ENCODE measurements around the gene TRAF3IP1. TPM values are rescaled to one million over a fixed set of nuclear protein-coding genes. Genes with fewer than 3 reads are reported as not detected.

The TRAF3IP1 gene
- total RNA-seq, 1 experiment from 2014 or later: 8.2 TPM

DNA sequence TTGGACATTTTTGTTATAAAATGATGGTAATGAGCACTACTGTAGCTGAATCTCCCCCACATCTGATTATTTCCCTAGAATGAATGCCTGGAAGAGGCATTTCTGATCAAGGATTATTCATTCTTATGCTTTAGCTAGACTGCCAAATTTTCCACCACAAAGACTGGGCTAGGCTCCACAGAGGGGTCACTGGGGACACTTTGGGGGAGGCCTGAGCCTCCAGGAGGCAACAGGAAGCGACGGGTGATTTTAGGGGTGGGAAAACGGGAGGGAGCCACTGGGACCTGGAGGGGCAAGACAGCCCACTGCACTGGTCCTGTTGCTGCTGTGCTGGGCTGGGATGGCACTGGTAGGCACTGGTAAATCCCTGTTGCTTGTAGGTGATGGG, 104.0 kb downstream of the TRAF3IP1 start:
- Histone ChIP-seq H3K9ac (ENCODE audit: low read length) (no peak overlapping the region), H3K4me1 (ENCODE audit: insufficient read depth, low read length) (peaks cover 19% of the 10 kb centered on the region), H3K9me2 (replicated peaks; ENCODE audit: low read length) (no peaks in the 10 kb centered on the region), H3K9me3 (ENCODE audit: low read length) (no peaks in the 10 kb centered on the region), H3K27me3 (ENCODE audit: low read length) (no peaks in the 10 kb centered on the region), H3K79me2 (ENCODE audit: low read length) (peaks cover 23% of the 10 kb centered on the region), H3K4me2 (ENCODE audit: low read length) (no peak overlapping the region), H3K4me3 (ENCODE audit: low read length) (no peak overlapping the region), H3K27ac (ENCODE audit: low read length) (no peak overlapping the region), H4K20me1 (ENCODE audit: low read length) (no peaks in the 10 kb centered on the region), H3F3A (ENCODE audit: low read length, unreplicated experiment) (no peaks in the 10 kb centered on the region), H3K36me3 (ENCODE audit: low read depth, low read length) (no peaks in the 10 kb centered on the region), H2AFZ (ENCODE audit: low read length) (no peak overlapping the region)
- intact Hi-C loops (cut with micrococcal nuclease): no loop called here
- ATAC-seq (no peak), DNase-seq (no peak)
- CTCF ChIA-PET: no interaction called here
- POLR2A ChIA-PET (ENCODE audit: unreplicated experiment): no interaction called here
- TF ChIP-seq EZH2 (IDR thresholded peaks at IDR 0.05; ENCODE audit: low read length, unreplicated experiment) (no peak), EZH2phosphoT487 (IDR thresholded peaks at IDR 0.05; ENCODE audit: borderline replicate concordance, low read length) (no peak)
- TF ChIP-seq, protein P1, sequence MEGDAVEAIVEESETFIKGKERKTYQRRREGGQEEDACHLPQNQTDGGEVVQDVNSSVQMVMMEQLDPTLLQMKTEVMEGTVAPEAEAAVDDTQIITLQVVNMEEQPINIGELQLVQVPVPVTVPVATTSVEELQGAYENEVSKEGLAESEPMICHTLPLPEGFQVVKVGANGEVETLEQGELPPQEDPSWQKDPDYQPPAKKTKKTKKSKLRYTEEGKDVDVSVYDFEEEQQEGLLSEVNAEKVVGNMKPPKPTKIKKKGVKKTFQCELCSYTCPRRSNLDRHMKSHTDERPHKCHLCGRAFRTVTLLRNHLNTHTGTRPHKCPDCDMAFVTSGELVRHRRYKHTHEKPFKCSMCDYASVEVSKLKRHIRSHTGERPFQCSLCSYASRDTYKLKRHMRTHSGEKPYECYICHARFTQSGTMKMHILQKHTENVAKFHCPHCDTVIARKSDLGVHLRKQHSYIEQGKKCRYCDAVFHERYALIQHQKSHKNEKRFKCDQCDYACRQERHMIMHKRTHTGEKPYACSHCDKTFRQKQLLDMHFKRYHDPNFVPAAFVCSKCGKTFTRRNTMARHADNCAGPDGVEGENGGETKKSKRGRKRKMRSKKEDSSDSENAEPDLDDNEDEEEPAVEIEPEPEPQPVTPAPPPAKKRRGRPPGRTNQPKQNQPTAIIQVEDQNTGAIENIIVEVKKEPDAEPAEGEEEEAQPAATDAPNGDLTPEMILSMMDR (conservative IDR thresholded peaks at IDR 0.05; ENCODE audit: low read depth, low read length): no peak
- no TSS peak for BruUV-seq (replicated peaks)

DNA sequence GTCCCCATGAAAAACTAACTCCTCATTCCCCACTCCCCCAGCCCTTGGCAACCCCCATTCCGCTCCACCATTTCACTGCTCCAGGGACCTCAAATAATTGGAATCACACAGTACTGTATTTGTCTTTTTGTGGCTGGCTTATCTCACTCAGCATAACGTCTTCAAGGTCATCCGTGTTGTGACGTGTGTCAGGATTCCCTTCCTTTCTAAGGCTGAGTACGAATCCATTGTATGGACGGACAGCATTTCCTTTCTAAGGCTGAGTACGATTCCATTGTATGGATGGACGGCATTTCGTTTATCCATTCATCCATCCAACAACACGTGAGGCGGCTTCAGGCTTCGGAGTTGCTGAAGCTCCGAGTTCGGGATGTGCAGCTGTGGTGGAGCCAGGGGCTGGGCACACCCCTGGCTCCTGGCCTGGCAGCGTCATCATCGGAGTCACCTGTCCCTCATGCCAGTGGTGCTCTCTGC, 105.2 kb downstream of the TRAF3IP1 start:
- Histone ChIP-seq H3K9me2 (replicated peaks; ENCODE audit: low read length) (no peaks in the 10 kb centered on the region), H3K4me1 (ENCODE audit: insufficient read depth, low read length) (peaks cover 20% of the 10 kb centered on the region), H3K4me3 (ENCODE audit: low read length) (0 out of 2 replicates have a peak overlapping the region, but pooled peaks have one; percentile 93), H3K27ac (ENCODE audit: low read length) (no peak overlapping the region), H3K4me2 (ENCODE audit: low read length) (peak overlapping the region; percentile 98; the same call in 1 of the 2 replicates), H3K27me3 (ENCODE audit: low read length) (no peaks in the 10 kb centered on the region), H3K9me3 (ENCODE audit: low read length) (no peaks in the 10 kb centered on the region), H3K79me2 (ENCODE audit: low read length) (peaks cover 36% of the 10 kb centered on the region), H2AFZ (ENCODE audit: low read length) (no peak overlapping the region), H4K20me1 (ENCODE audit: low read length) (no peaks in the 10 kb centered on the region), H3K9ac (ENCODE audit: low read length) (no peak overlapping the region), H3F3A (ENCODE audit: low read length, unreplicated experiment) (no peaks in the 10 kb centered on the region), H3K36me3 (ENCODE audit: low read depth, low read length) (peaks cover 7% of the 10 kb centered on the region)
- ChIA-PET CTCF (no interaction called here), POLR2A (ENCODE audit: unreplicated experiment) (no interaction called here)
- TF ChIP-seq, protein P1 (conservative IDR thresholded peaks at IDR 0.05; ENCODE audit: low read depth, low read length): no peak
- TF ChIP-seq EZH2 (IDR thresholded peaks at IDR 0.05; ENCODE audit: low read length, unreplicated experiment) (no peak), EZH2phosphoT487 (IDR thresholded peaks at IDR 0.05; ENCODE audit: borderline replicate concordance, low read length) (no peak)
- peak; percentile 3; the same call in 1 of the 2 replicates for ATAC-seq
- no TSS peak for BruUV-seq (replicated peaks)
- peak; percentile 18 for DNase-seq
- intact Hi-C loops (cut with micrococcal nuclease): no loop called here

DNA sequence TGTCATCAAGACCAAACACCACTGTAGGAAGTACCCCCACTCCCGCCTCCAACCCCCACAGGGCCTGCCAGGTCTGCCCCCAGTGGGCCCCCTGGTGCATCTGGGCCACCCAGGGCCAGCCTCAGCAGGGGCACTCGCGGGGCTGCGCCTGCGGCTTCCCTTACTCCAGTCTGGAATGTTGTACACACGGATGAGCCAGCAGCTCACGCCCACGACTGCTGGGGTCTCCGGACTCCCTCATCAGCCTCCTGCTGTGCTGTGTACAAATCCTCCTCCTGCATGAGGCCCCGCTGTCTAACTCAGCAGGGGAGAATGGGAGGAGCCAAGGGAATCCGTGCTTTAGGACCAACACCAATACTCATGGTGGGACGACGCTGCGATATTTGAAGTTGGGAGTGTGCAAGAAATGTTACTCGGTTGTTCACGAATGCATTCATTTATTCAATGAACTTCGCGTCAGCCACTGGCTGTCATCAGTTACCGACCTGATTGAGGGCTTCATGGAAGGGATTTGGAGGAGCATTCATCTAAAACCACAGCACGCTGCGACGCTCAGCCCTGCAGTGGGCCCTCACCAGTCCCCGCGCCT, 105.8 kb downstream of the TRAF3IP1 start:
- Histone ChIP-seq H3K4me1 (ENCODE audit: insufficient read depth, low read length) (peaks cover 20% of the 10 kb centered on the region), H3K36me3 (ENCODE audit: low read depth, low read length) (peaks cover 12% of the 10 kb centered on the region), H3K27ac (ENCODE audit: low read length) (peak overlapping the region; percentile 95), H3K4me2 (ENCODE audit: low read length) (peak overlapping the region; percentile 98), H3K9ac (ENCODE audit: low read length) (peak overlapping the region; percentile 95), H3K4me3 (ENCODE audit: low read length) (peak overlapping the region; percentile 93), H4K20me1 (ENCODE audit: low read length) (no peaks in the 10 kb centered on the region), H3K79me2 (ENCODE audit: low read length) (peaks cover 41% of the 10 kb centered on the region), H3K9me2 (replicated peaks; ENCODE audit: low read length) (no peaks in the 10 kb centered on the region), H3K27me3 (ENCODE audit: low read length) (no peaks in the 10 kb centered on the region), H2AFZ (ENCODE audit: low read length) (peak overlapping the region; percentile 87), H3K9me3 (ENCODE audit: low read length) (no peaks in the 10 kb centered on the region), H3F3A (ENCODE audit: low read length, unreplicated experiment) (no peaks in the 10 kb centered on the region)
- TSS peak; percentile 61 for BruUV-seq (replicated peaks)
- TF ChIP-seq EZH2 (IDR thresholded peaks at IDR 0.05; ENCODE audit: low read length, unreplicated experiment) (no peak), EZH2phosphoT487 (IDR thresholded peaks at IDR 0.05; ENCODE audit: borderline replicate concordance, low read length) (no peak)
- TF ChIP-seq, protein P1 (conservative IDR thresholded peaks at IDR 0.05; ENCODE audit: low read depth, low read length): no peak
- intact Hi-C loops (cut with micrococcal nuclease): no loop called here
- ChIA-PET POLR2A (ENCODE audit: unreplicated experiment) (no interaction called here), CTCF (no interaction called here)
- ATAC-seq (peak; percentile 37), DNase-seq (no peak)
